SK-N-SH (cell line): ENCODE data around the gene RFX3. TPM values are rescaled to one million over a fixed set of nuclear protein-coding genes. Genes with fewer than 3 reads are reported as not detected.

Experiments
- CTCF ChIA-PET: fragments of 300-600, 350-600 bp; formaldehyde crosslinking; extraction: SDS; loops from one replicate; lab custom pipeline; 2021; lab: Yijun Ruan, JAX
- POLR2A ChIA-PET: fragments of 350-600 bp; sonication (Branson Sonifier 250); formaldehyde crosslinking; extraction: SDS; loops from one replicate; lab custom pipeline; 2020; ENCODE audit warnings: antibody characterized with exemption, inconsistent platforms; lab: Yijun Ruan, JAX
- DNase-seq: peaks from one replicate; pipeline ENCODE4 v3.0.0; 2012
- H2AFZ ChIP-seq: fragments of 200-600 bp; sonication (generic); 2 replicates; pipeline ENCODE4 v1.8.1; 2016; ENCODE audit warnings: antibody characterized with exemption, mild to moderate bottlenecking, low read depth
- H3F3A ChIP-seq: fragments of 200-600 bp; sonication (generic); replicated peaks from 2 replicates; pipeline ENCODE3; 2016; ENCODE audit warnings: antibody characterized with exemption, mild to moderate bottlenecking; ENCODE audit not compliant: insufficient read depth
- H3K27ac ChIP-seq, 2 experiments: fragments of 200-500 bp in 1 of 2; fragments of 200-600 bp in 1 of 2; sonication (Bioruptor generic) in 1 of 2; sonication (generic), shearing (Covaris generic) in 1 of 2; 2 replicates each; pipeline versions ENCODE4 v1.5.1 to v1.6.1; 2014 to 2016; ENCODE audit warnings: low read depth in 2 of 2, inconsistent platforms in 1 of 2, low read length in 1 of 2, mild to moderate bottlenecking in 1 of 2, mixed read lengths in 1 of 2
- H3K27me3 ChIP-seq: fragments of 200-600 bp; sonication (generic), shearing (Covaris generic); 2 replicates; pipeline ENCODE4 v1.6.1; 2016; ENCODE audit warnings: mixed run types; ENCODE audit not compliant: insufficient read depth
- H3K36me3 ChIP-seq, 2 experiments: fragments of 200-500 bp in 1 of 2; fragments of 200-600 bp in 1 of 2; sonication (Bioruptor generic) in 1 of 2; sonication (generic) in 1 of 2; replicated peaks in 1 of 2; 2 replicates each; pipeline versions ENCODE3 to v1.5.1; 2014 to 2016; ENCODE audit warnings: low read length in 1 of 2, mild to moderate bottlenecking in 1 of 2; ENCODE audit not compliant: insufficient read depth in 2 of 2, control insufficient read depth in 1 of 2
- H3K4me1 ChIP-seq, 2 experiments: fragments of 200-500 bp in 1 of 2; fragments of 200-600 bp in 1 of 2; sonication (Bioruptor generic) in 1 of 2; sonication (generic), shearing (Covaris generic) in 1 of 2; 2 replicates each; pipeline versions ENCODE4 v1.5.1 to v1.6.1; 2014 to 2016; ENCODE audit warnings: low read depth in 1 of 2, low read length in 1 of 2, mixed run types in 1 of 2; ENCODE audit not compliant: insufficient read depth in 2 of 2, control insufficient read depth in 1 of 2
- H3K4me2 ChIP-seq: fragments of 200-600 bp; sonication (generic), shearing (Covaris generic); 2 replicates; pipeline ENCODE4 v1.6.1; 2017; ENCODE audit warnings: mixed run types
- H3K4me3 ChIP-seq, 2 experiments: fragments of 200-500 bp in 1 of 2; fragments of 200-600 bp in 1 of 2; sonication (Bioruptor generic) in 1 of 2; sonication (generic), shearing (Covaris generic) in 1 of 2; 2 replicates each; pipeline versions ENCODE4 v1.5.1 to v1.8.1; 2014 to 2016; ENCODE audit warnings: low read depth in 2 of 2, inconsistent platforms in 1 of 2, low read length in 1 of 2, mild to moderate bottlenecking in 1 of 2, mixed read lengths in 1 of 2, moderate library complexity in 1 of 2
- H3K79me2 ChIP-seq: fragments of 200-600 bp; sonication (generic); 2 replicates; pipeline ENCODE4 v1.8.1; 2017; ENCODE audit warnings: mild to moderate bottlenecking; ENCODE audit not compliant: insufficient read depth
- H3K9ac ChIP-seq: fragments of 200-600 bp; sonication (generic); 2 replicates; pipeline ENCODE4 v1.6.1; 2017; ENCODE audit warnings: mixed run types
- H3K9me2 ChIP-seq: fragments of 200-600 bp; sonication (generic); 2 replicates; pipeline ENCODE4 v1.6.1; 2017; ENCODE audit warnings: mixed run types
- H3K9me3 ChIP-seq: fragments of 200-600 bp; sonication (generic); 2 replicates; pipeline ENCODE4 v1.6.1; 2017; ENCODE audit warnings: mixed run types, mild to moderate bottlenecking, moderate library complexity
- H4K20me1 ChIP-seq: fragments of 200-600 bp; sonication (generic); 2 replicates; pipeline ENCODE4 v1.6.1; 2017; ENCODE audit warnings: mild to moderate bottlenecking, mixed run types; ENCODE audit not compliant: insufficient read depth
- CHD2 ChIP-seq: fragments of 150-350 bp; IDR thresholded peaks from 2 replicates; pipeline ENCODE4 v1.6.1; 2018; ENCODE audit warnings: low read length; ENCODE audit not compliant: partially characterized antibody
- CTCF ChIP-seq: fragments of 200-600 bp; sonication (generic); IDR thresholded peaks from 2 replicates; pipeline ENCODE4 v1.6.1; 2017; ENCODE audit warnings: antibody characterized with exemption, mild to moderate bottlenecking, moderate library complexity
- EP300 ChIP-seq, 2 experiments: IDR thresholded peaks; 2 replicates each; pipeline versions ENCODE4 v1.4.0 to v1.6.1; 2012; ENCODE audit warnings: borderline replicate concordance in 1 of 2, low read depth in 1 of 2, low read length in 1 of 2
- EZH2phosphoT487 ChIP-seq: fragments of 200-600 bp; sonication (generic); IDR thresholded peaks from 2 replicates; pipeline ENCODE4 v1.6.1; 2017; ENCODE audit warnings: low read depth, mixed run types, mild to moderate bottlenecking, antibody characterized with exemption, moderate library complexity, borderline replicate concordance
- FOSL2 ChIP-seq: IDR thresholded peaks from 2 replicates; pipeline ENCODE4 v1.4.0; 2012; ENCODE audit warnings: low read depth, mild to moderate bottlenecking, moderate library complexity, borderline replicate concordance
- JUND ChIP-seq: IDR thresholded peaks from 2 replicates; pipeline ENCODE4 v1.4.0; 2012
- MAX ChIP-seq: IDR thresholded peaks from 2 replicates; pipeline ENCODE4 v1.4.0; 2012; ENCODE audit warnings: low read depth
- NRF1 ChIP-seq: IDR thresholded peaks from 2 replicates; pipeline ENCODE4 v1.6.1; 2012; ENCODE audit warnings: low read depth, mild to moderate bottlenecking, low read length
- PBX3 ChIP-seq: IDR thresholded peaks from 2 replicates; pipeline ENCODE4; 2012
- RAD21 ChIP-seq: IDR thresholded peaks from 2 replicates; pipeline ENCODE4 v1.6.1; 2012; ENCODE audit warnings: mild to moderate bottlenecking, low read length
- REST ChIP-seq: IDR thresholded peaks from 2 replicates; pipeline ENCODE4 v1.6.1; 2012; ENCODE audit warnings: mild to moderate bottlenecking, low read depth, low read length, moderate library complexity
- RFX5 ChIP-seq: IDR thresholded peaks from 2 replicates; pipeline ENCODE4 v1.6.1; 2012; ENCODE audit warnings: mild to moderate bottlenecking, improper control_type of control experiment, low read length
- TAF1 ChIP-seq: IDR thresholded peaks from 2 replicates; pipeline ENCODE4 v1.6.1; 2012; ENCODE audit warnings: low read depth, mild to moderate bottlenecking, low read length, moderate library complexity, borderline replicate concordance
- WGBS: methylation state at CpG from one replicate; pipeline ENCODE4 v1.1.6; 2017; ENCODE audit warnings: low lambda C conversion rate; 5-methylcytosine and 5-hydroxymethylcytosine counted together
- polyA plus RNA-seq, 3 experiments: library from polyadenylated mRNA; depleted of rRNA; stranded (reverse); fragments of >200 nt; gene quantifications; 2 replicates each; pipeline ENCODE4 v1.2.3, GENCODE V29; 2012

RFX3 gene
- polyA plus RNA-seq, 1 of the 3 experiments (the other 2 are of a cell fraction): 1.7 TPM

- Histone ChIP-seq H3K9me2 (no peaks in the 10 kb centered on the region), H3K9me3 (no peaks in the 10 kb centered on the region), H3K79me2 (no peaks in the 10 kb centered on the region), H3K9ac (no peak overlapping the region), H3F3A (no peaks in the 10 kb centered on the region), H3K36me3 (no peaks in the 10 kb centered on the region), H3K4me2 (no peak overlapping the region), H3K27ac (no peak overlapping the region), H2AFZ (no peak overlapping the region), H3K27me3 (no peaks in the 10 kb centered on the region), H3K4me3 (no peak overlapping the region), H4K20me1 (no peaks in the 10 kb centered on the region), H3K4me1 (peaks cover 0 to 7% of the 10 kb centered on the region in 2 experiments; a peak in 2 of 4 replicates)
- ChIA-PET POLR2A (no interaction called here), CTCF (no interaction called here)
- 77% methylated on average over 4 of the region's 4 CpGs for WGBS
- TF ChIP-seq PBX3: peak; percentile 58
- no peak for TF ChIP-seq RFX5
- DNase-seq: no peak
Measured at GRCh38 chr9:3436629-3437420, 89.0 kb downstream of the RFX3 start.

GRCh38 chr9:3435732-3436131 lies 90.1 kb downstream of the RFX3 start:
- no peak for DNase-seq
- 3% methylated on average over 1 of the region's 1 CpG for WGBS
- H3K36me3 ChIP-seq: no peaks in the 10 kb centered on the region
- H3K9ac ChIP-seq: no peak overlapping the region
- CTCF ChIA-PET: no interaction called here
- no peaks in the 10 kb centered on the region for H3K27me3 ChIP-seq
- no peaks in the 10 kb centered on the region for H3K9me2 ChIP-seq
- peaks cover 0 to 7% of the 10 kb centered on the region in 2 experiments; a peak in 2 of 4 replicates for H3K4me1 ChIP-seq
- TF ChIP-seq FOSL2: no peak
- TF ChIP-seq NRF1: no peak
- no peak for TF ChIP-seq RAD21
- no peak for TF ChIP-seq REST
- no peak for TF ChIP-seq CHD2
- TF ChIP-seq TAF1: no peak
- no peak for TF ChIP-seq EZH2phosphoT487
- TF ChIP-seq MAX: no peak
- no peak for TF ChIP-seq RFX5
- no peak for TF ChIP-seq JUND
- TF ChIP-seq CTCF: no peak
- no peak for TF ChIP-seq EP300 (IDR thresholded peaks at IDR 0.05; ENCODE audit: borderline replicate concordance in 1 of 2, low read depth in 1 of 2, low read length in 1 of 2)
- H3K4me3 ChIP-seq: no peak overlapping the region
- H2AFZ ChIP-seq: no peak overlapping the region
- no peaks in the 10 kb centered on the region for H4K20me1 ChIP-seq
- no peaks in the 10 kb centered on the region for H3K9me3 ChIP-seq
- H3K4me2 ChIP-seq: no peak overlapping the region
- H3F3A ChIP-seq: no peaks in the 10 kb centered on the region
- H3K79me2 ChIP-seq: no peaks in the 10 kb centered on the region
- H3K27ac ChIP-seq: no peak overlapping the region
- POLR2A ChIA-PET: no interaction called here
